IMR-90 (cell line): ENCODE results near the gene IGF2R. TPM values are rescaled to one million over a fixed set of nuclear protein-coding genes. Genes with fewer than 3 reads are reported as not detected.

ENCODE experiments used
- ATAC-seq: fragments of 200-7000 bp; cut with Tn5 transposase; 2 replicates; pipeline ENCODE4 v1.9.1; 2020; ENCODE audit warnings: low read depth, mild to moderate bottlenecking, moderate library complexity
- BruUV-seq: library from RNA; stranded (reverse); fragments of 400-500 nt; replicated peaks from 2 replicates; lab custom pipeline; 2021; lab: Mats Ljungman, UMichigan
- CTCF ChIA-PET: fragments of 300-600 bp; formaldehyde crosslinking; extraction: SDS; loops from one replicate; lab custom pipeline; 2021; ENCODE audit warnings: antibody characterized with exemption; lab: Yijun Ruan, JAX
- POLR2A ChIA-PET: fragments of 300-600 bp; sonication (Branson Sonifier 250); formaldehyde crosslinking; loops from one replicate; lab custom pipeline; 2022; ENCODE audit warnings: antibody characterized with exemption; ENCODE audit not compliant: unreplicated experiment; lab: Charles Lee
- DNase-seq: peaks from one replicate; pipeline ENCODE4 v3.0.0; 2013
- H2AFZ ChIP-seq: replicated peaks from 2 replicates; pipeline ENCODE3; 2013; ENCODE audit warnings: low read length, mild to moderate bottlenecking; ENCODE audit not compliant: poor library complexity
- H2AK5ac ChIP-seq: 2 replicates; pipeline ENCODE4 v1.6.1; 2013; ENCODE audit warnings: low read depth, low read length, inconsistent platforms
- H2AK9ac ChIP-seq: replicated peaks from 2 replicates; pipeline ENCODE3; 2013; ENCODE audit warnings: mild to moderate bottlenecking, low read depth, low read length, moderate library complexity; ENCODE audit not compliant: poor library complexity
- H2BK120ac ChIP-seq: 2 replicates; pipeline ENCODE4 v1.6.1; 2013; ENCODE audit warnings: low read depth, low read length, inconsistent platforms
- H2BK15ac ChIP-seq: 3 replicates; pipeline ENCODE4 v1.6.1; 2013; ENCODE audit warnings: low read depth, low read length, inconsistent platforms
- H2BK20ac ChIP-seq: 2 replicates; pipeline ENCODE4 v1.6.1; 2013; ENCODE audit warnings: low read depth, mild to moderate bottlenecking, inconsistent platforms, low read length, moderate library complexity
- H2BK5ac ChIP-seq: 2 replicates; pipeline ENCODE4 v1.6.1; 2013; ENCODE audit warnings: mild to moderate bottlenecking, low read depth, low read length, inconsistent platforms; ENCODE audit not compliant: poor library complexity, severe bottlenecking
- H3K14ac ChIP-seq: replicated peaks from 2 replicates; pipeline ENCODE4 v1.6.1; 2013; ENCODE audit warnings: low read depth, low read length, inconsistent platforms
- H3K18ac ChIP-seq: 2 replicates; pipeline ENCODE4 v1.6.1; 2013; ENCODE audit warnings: low read depth, low read length, control low read depth
- H3K23ac ChIP-seq: 2 replicates; pipeline ENCODE4 v1.6.1; 2013; ENCODE audit warnings: low read depth, low read length, inconsistent platforms
- H3K27ac ChIP-seq: 2 replicates; pipeline ENCODE4 v1.5.1; 2013; ENCODE audit warnings: mild to moderate bottlenecking, control low read depth, low read length; ENCODE audit not compliant: insufficient read depth
- H3K27me3 ChIP-seq: 2 replicates; pipeline ENCODE4 v1.6.1; 2013; ENCODE audit warnings: low read length; ENCODE audit not compliant: control insufficient read depth, insufficient read depth
- H3K36me3 ChIP-seq: 2 replicates; pipeline ENCODE4 v1.6.1; 2013; ENCODE audit warnings: low read length, mixed read lengths; ENCODE audit not compliant: control insufficient read depth, insufficient read depth
- H3K4ac ChIP-seq: 2 replicates; pipeline ENCODE4 v1.6.1; 2013; ENCODE audit warnings: low read depth, low read length, inconsistent platforms
- H3K4me1 ChIP-seq: 2 replicates; pipeline ENCODE4 v1.6.1; 2013; ENCODE audit warnings: low read length, mixed read lengths; ENCODE audit not compliant: control insufficient read depth, insufficient read depth
- H3K4me2 ChIP-seq: 2 replicates; pipeline ENCODE4 v1.6.1; 2013; ENCODE audit warnings: low read depth, mild to moderate bottlenecking, control low read depth, low read length, moderate library complexity
- H3K4me3 ChIP-seq: 2 replicates; pipeline ENCODE4 v1.5.1; 2013; ENCODE audit warnings: low read depth, mild to moderate bottlenecking, control low read depth, low read length, moderate library complexity; ENCODE audit not compliant: insufficient read depth
- H3K56ac ChIP-seq: 2 replicates; pipeline ENCODE4 v1.6.1; 2013; ENCODE audit warnings: low read length, inconsistent platforms; ENCODE audit not compliant: insufficient read depth; ENCODE audit errors: extremely low read depth
- H3K79me1 ChIP-seq, 2 experiments: 2 replicates each; pipeline ENCODE4 v1.6.1; 2013; ENCODE audit warnings: low read length in 2 of 2, inconsistent platforms in 1 of 2, low read depth in 1 of 2
- H3K9ac ChIP-seq: 2 replicates; pipeline ENCODE4 v1.6.1; 2013; ENCODE audit warnings: low read depth, low read length, control low read depth
- H3K9me1 ChIP-seq: 2 replicates; pipeline ENCODE4 v1.6.1; 2013; ENCODE audit warnings: low read length, inconsistent platforms; ENCODE audit not compliant: insufficient read depth
- H3K9me3 ChIP-seq: 2 replicates; pipeline ENCODE4 v1.6.1; 2013; ENCODE audit warnings: low read length; ENCODE audit not compliant: control insufficient read depth, insufficient read depth
- H4K20me1 ChIP-seq: 2 replicates; pipeline ENCODE4 v1.6.1; 2013; ENCODE audit warnings: low read length, inconsistent platforms; ENCODE audit not compliant: insufficient read depth
- H4K5ac ChIP-seq: 2 replicates; pipeline ENCODE4 v1.6.1; 2013; ENCODE audit warnings: mild to moderate bottlenecking, low read depth, low read length, control low read depth
- H4K8ac ChIP-seq, 2 experiments: 2 replicates each; pipeline ENCODE4 v1.6.1; 2013; ENCODE audit warnings: low read depth in 2 of 2, low read length in 2 of 2, control low read depth in 1 of 2, inconsistent platforms in 1 of 2
- H4K91ac ChIP-seq: 2 replicates; pipeline ENCODE4 v1.6.1; 2013; ENCODE audit warnings: low read depth, low read length, inconsistent platforms; ENCODE audit not compliant: insufficient read depth
- BHLHE40 ChIP-seq: fragments of 150-350 bp; IDR thresholded peaks from 2 replicates; pipeline ENCODE4 v1.6.1; 2016; ENCODE audit warnings: mild to moderate bottlenecking, low read depth, low read length
- CEBPB ChIP-seq: IDR thresholded peaks from 2 replicates; pipeline ENCODE4 v1.6.1; 2012; ENCODE audit warnings: low read depth, low read length, improper control_type of control experiment
- CHD1 ChIP-seq: IDR thresholded peaks from 2 replicates; pipeline ENCODE4 v1.6.1; 2012; ENCODE audit warnings: low read depth, low read length, improper control_type of control experiment
- CTCF ChIP-seq: conservative IDR thresholded peaks from 2 replicates; pipeline ENCODE4 v1.5.1; 2012; ENCODE audit warnings: mild to moderate bottlenecking, low read depth, low read length, improper control_type of control experiment
- FOS ChIP-seq: fragments of 150-350 bp; IDR thresholded peaks from 2 replicates; pipeline ENCODE4 v1.6.1; 2016; ENCODE audit warnings: low read depth, low read length
- MAFK ChIP-seq: IDR thresholded peaks from 2 replicates; pipeline ENCODE4 v1.6.1; 2012; ENCODE audit warnings: low read depth, low read length, improper control_type of control experiment
- MAZ ChIP-seq: IDR thresholded peaks from 2 replicates; pipeline ENCODE4 v1.6.1; 2012; ENCODE audit warnings: low read depth, mild to moderate bottlenecking, low read length, improper control_type of control experiment, moderate library complexity, borderline replicate concordance
- MXI1 ChIP-seq: IDR thresholded peaks from 2 replicates; pipeline ENCODE4 v1.6.1; 2012; ENCODE audit warnings: low read depth, mild to moderate bottlenecking, low read length, moderate library complexity, borderline replicate concordance
- NFE2L2 ChIP-seq: fragments of 150-350 bp; IDR thresholded peaks from 2 replicates; pipeline ENCODE4 v1.6.1; 2016; ENCODE audit warnings: low read depth, mild to moderate bottlenecking, low read length
- POLR2A ChIP-seq: IDR thresholded peaks from 2 replicates; pipeline ENCODE4 v1.6.1; 2012; ENCODE audit warnings: mild to moderate bottlenecking, low read depth, low read length
- RAD21 ChIP-seq: IDR thresholded peaks from 2 replicates; pipeline ENCODE4 v1.6.1; 2012; ENCODE audit warnings: low read length, improper control_type of control experiment
- RCOR1 ChIP-seq: IDR thresholded peaks from 2 replicates; pipeline ENCODE4 v1.6.1; 2012; ENCODE audit warnings: mild to moderate bottlenecking, low read length, improper control_type of control experiment; ENCODE audit not compliant: insufficient replicate concordance
- RFX5 ChIP-seq: IDR thresholded peaks from 2 replicates; pipeline ENCODE4 v1.8.0; 2012; ENCODE audit warnings: low read depth, mild to moderate bottlenecking, low read length, moderate library complexity
- SMC3 ChIP-seq: fragments of 150-350 bp; IDR thresholded peaks from 2 replicates; pipeline ENCODE4 v1.6.1; 2016; ENCODE audit warnings: low read depth, mild to moderate bottlenecking, antibody characterized with exemption, low read length, moderate library complexity
- WGBS, 2 experiments: methylation state at CpG; one replicate each; pipeline versions ENCODE4 v1.1.5 to v1.1.7; 2013; ENCODE audit warnings: missing lambda C conversion rate in 2 of 2; ENCODE audit not compliant: insufficient read length in 1 of 2; ENCODE audit errors: extremely low coverage in 2 of 2; 5-methylcytosine and 5-hydroxymethylcytosine counted together
- dilution Hi-C: fragments of 300-500 bp; cut with HindIII; formaldehyde crosslinking; loops from one replicate; pipeline ENCODE4 v1.14.3; 2018; ENCODE audit warnings: low sequenced_read_pairs; ENCODE audit not compliant: unreplicated experiment
- in situ Hi-C: fragments of 300-500 bp; cut with MboI; formaldehyde crosslinking; loops from 3 replicates; pipeline ENCODE4 v1.14.3; 2019; ENCODE audit warnings: low sequenced_read_pairs, inconsistent platforms, mixed read lengths
- intact Hi-C: fragments of 100-400 bp; cut with micrococcal nuclease; formaldehyde crosslinking; loops from 2 replicates; pipeline ENCODE4 v1.10.0; 2022
- polyA plus RNA-seq, 3 experiments: library from polyadenylated mRNA; depleted of rRNA; stranded (reverse); fragments of >200 nt; gene quantifications; 2 replicates each; pipeline ENCODE4 v1.2.3, GENCODE V29; 2012; ENCODE audit warnings: low replicate concordance in 1 of 3
- total RNA-seq: library from RNA; depleted of rRNA; stranded (reverse); fragments of >200 nt; gene quantifications from 2 replicates; pipeline ENCODE4 v1.2.3, GENCODE V29; 2012
- TF ChIP-seq, protein P1 (sequence below): fragments of 150-350 bp; IDR thresholded peaks from 2 replicates; pipeline ENCODE4 v1.6.1; 2016; ENCODE audit warnings: low read depth, mild to moderate bottlenecking, low read length, moderate library complexity, borderline replicate concordance
- TF ChIP-seq, protein P2 (sequence below): fragments of 150-350 bp; IDR thresholded peaks from 2 replicates; pipeline ENCODE4 v1.6.1; 2017; ENCODE audit warnings: mild to moderate bottlenecking, antibody characterized with exemption, low read length, low read depth

Gene IGF2R
- total and polyA plus RNA-seq, 2 of the 4 experiments (the other 2 are of a cell fraction) = 33.2 to 41.4 TPM

DNA sequence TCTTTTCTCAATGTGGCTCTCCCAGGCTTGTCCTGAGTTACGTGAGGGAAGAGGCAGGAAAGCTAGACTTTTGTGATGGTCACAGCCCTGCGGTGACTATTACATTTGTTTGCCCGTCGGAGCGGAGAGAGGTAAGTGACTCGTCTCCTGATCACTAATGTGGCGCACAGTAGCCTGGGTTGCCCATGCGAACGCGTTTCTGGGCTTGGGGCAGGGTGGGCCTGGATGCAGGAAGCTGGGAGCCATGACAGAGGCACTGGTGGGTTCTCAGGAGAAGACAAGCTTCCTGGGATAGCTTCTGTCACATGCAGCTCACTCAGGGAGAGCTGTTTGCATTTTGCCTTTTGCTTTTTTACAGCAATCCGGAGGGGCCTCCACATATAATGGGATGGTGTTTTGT, 60.6 kb downstream of the IGF2R start:
- H3K9ac ChIP-seq = no peak overlapping the region
- intact Hi-C loops (no loop called here), in situ Hi-C loops (no loop called here)

More for the DNA sequence above, 60.6 kb downstream of the IGF2R start:
- Histone ChIP-seq H3K9me3 (no peaks in the 10 kb centered on the region), H3K4me3 (no peak overlapping the region), H4K20me1 (peaks cover 4% of the 10 kb centered on the region; the same call in 1 of the 2 replicates), H2BK5ac (peak overlapping the region; percentile 6), H3K4ac (peak overlapping the region; percentile 64), H4K5ac (peak overlapping the region; percentile 12; the same call in 1 of the 2 replicates), H3K27me3 (no peaks in the 10 kb centered on the region), H2AK9ac (no peak overlapping the region), H2BK120ac (no peak overlapping the region), H3K4me2 (peak overlapping the region; percentile 10; the same call in 1 of the 2 replicates), H4K91ac (0 out of 2 replicates have a peak overlapping the region, but pooled peaks have one; percentile 13), H3K14ac (no peak overlapping the region; the same call in 1 of the 2 replicates), H2AFZ (no peak overlapping the region), H2BK15ac (no peak overlapping the region), H3K56ac (no peak overlapping the region), H3K18ac (no peak overlapping the region), H2AK5ac (no peak overlapping the region; the same call in 1 of the 2 replicates), H2BK20ac (no peak overlapping the region), H4K8ac (peak overlapping the region in 1 of 2 experiments; percentile 3; a peak in 1 of 4 replicates), H3K9me1 (peaks cover 13% of the 10 kb centered on the region), H3K79me1 (peaks cover 11 to 28% of the 10 kb centered on the region in 2 experiments; a peak in 2 of 4 replicates), H3K23ac (no peak overlapping the region), H3K27ac (peak overlapping the region; percentile 43; the same call in 1 of the 2 replicates), H3K4me1 (peaks cover 6% of the 10 kb centered on the region), H3K36me3 (peaks cover 48% of the 10 kb centered on the region)
- TF ChIP-seq RCOR1 = no peak
- no peak for TF ChIP-seq MXI1
- TF ChIP-seq CEBPB = no peak
- no peak for TF ChIP-seq NFE2L2
- TF ChIP-seq, protein P1, sequence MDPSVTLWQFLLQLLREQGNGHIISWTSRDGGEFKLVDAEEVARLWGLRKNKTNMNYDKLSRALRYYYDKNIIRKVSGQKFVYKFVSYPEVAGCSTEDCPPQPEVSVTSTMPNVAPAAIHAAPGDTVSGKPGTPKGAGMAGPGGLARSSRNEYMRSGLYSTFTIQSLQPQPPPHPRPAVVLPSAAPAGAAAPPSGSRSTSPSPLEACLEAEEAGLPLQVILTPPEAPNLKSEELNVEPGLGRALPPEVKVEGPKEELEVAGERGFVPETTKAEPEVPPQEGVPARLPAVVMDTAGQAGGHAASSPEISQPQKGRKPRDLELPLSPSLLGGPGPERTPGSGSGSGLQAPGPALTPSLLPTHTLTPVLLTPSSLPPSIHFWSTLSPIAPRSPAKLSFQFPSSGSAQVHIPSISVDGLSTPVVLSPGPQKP = no peak
- TF ChIP-seq FOS = no peak
- no peak for TF ChIP-seq RFX5
- TF ChIP-seq BHLHE40 = no peak
- no peak for TF ChIP-seq MAFK
- TF ChIP-seq, protein P2, sequence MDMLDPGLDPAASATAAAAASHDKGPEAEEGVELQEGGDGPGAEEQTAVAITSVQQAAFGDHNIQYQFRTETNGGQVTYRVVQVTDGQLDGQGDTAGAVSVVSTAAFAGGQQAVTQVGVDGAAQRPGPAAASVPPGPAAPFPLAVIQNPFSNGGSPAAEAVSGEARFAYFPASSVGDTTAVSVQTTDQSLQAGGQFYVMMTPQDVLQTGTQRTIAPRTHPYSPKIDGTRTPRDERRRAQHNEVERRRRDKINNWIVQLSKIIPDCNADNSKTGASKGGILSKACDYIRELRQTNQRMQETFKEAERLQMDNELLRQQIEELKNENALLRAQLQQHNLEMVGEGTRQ = no peak
- no peak for TF ChIP-seq CTCF
- no peak for TF ChIP-seq SMC3
- no peak for TF ChIP-seq MAZ
- TF ChIP-seq RAD21 = no peak
- TF ChIP-seq POLR2A = no peak
- TF ChIP-seq CHD1 = no peak
- dilution Hi-C loops = no loop called here
- ATAC-seq (no peak), DNase-seq (no peak)
- 89% methylated on average over 10 of the region's 11 CpGs; no CpG with 5 or more reads in 1 of the 2 experiments for WGBS, 2 experiments
- ChIA-PET CTCF (no interaction called here), POLR2A (interaction anchor here (0.6 to 1.0 kb wide), 2 partner anchors 22 to 854 kb away, joined by 3 to 5 read pairs; no protein-coding TSS in a partner anchor)
- no TSS peak for BruUV-seq
